Subcutaneous abdominal adipose tissue (tissue), 5 donors: ENCODE results near the gene COX6B1.

ENCODE experiments used
- H3K27ac ChIP-seq: one replicate; pipeline ENCODE4 v1.7.0; 2013; ENCODE audit warnings: low read depth, mild to moderate bottlenecking, inconsistent platforms, low read length, moderate library complexity
- H3K27me3 ChIP-seq, 5 donors: one replicate each; pipeline ENCODE4 v1.7.0; 2013; ENCODE audit warnings: low read length in 5 of 5, inconsistent platforms in 1 of 5; ENCODE audit not compliant: control insufficient read depth in 5 of 5, insufficient read depth in 4 of 5
- H3K36me3 ChIP-seq, 5 donors: one replicate each; pipeline ENCODE4 v1.7.0; 2013; ENCODE audit warnings: low read length in 5 of 5; ENCODE audit not compliant: control insufficient read depth in 5 of 5, insufficient read depth in 5 of 5
- H3K4me1 ChIP-seq, 5 donors: one replicate each; pipeline ENCODE4 v1.7.0; 2013; ENCODE audit warnings: low read length in 5 of 5, mild to moderate bottlenecking in 3 of 5, moderate library complexity in 1 of 5; ENCODE audit not compliant: control insufficient read depth in 5 of 5, insufficient read depth in 5 of 5
- H3K4me3 ChIP-seq, 5 donors: one replicate each; pipeline ENCODE4 v1.7.0; 2013; ENCODE audit warnings: low read length in 5 of 5, low read depth in 1 of 5
- H3K9ac ChIP-seq, 5 donors: one replicate each; pipeline ENCODE4 v1.7.0; 2013; ENCODE audit warnings: low read length in 5 of 5, mild to moderate bottlenecking in 4 of 5, moderate library complexity in 3 of 5
- H3K9me3 ChIP-seq, 5 donors: one replicate each; pipeline ENCODE4 v1.7.0; 2013; ENCODE audit warnings: low read length in 5 of 5; ENCODE audit not compliant: control insufficient read depth in 5 of 5
- donor health status: healthy.
- donor health status: healthy.
- donor health status: healthy.
- donor health status: healthy.
- donor health status: healthy.

The COX6B1 gene

DNA sequence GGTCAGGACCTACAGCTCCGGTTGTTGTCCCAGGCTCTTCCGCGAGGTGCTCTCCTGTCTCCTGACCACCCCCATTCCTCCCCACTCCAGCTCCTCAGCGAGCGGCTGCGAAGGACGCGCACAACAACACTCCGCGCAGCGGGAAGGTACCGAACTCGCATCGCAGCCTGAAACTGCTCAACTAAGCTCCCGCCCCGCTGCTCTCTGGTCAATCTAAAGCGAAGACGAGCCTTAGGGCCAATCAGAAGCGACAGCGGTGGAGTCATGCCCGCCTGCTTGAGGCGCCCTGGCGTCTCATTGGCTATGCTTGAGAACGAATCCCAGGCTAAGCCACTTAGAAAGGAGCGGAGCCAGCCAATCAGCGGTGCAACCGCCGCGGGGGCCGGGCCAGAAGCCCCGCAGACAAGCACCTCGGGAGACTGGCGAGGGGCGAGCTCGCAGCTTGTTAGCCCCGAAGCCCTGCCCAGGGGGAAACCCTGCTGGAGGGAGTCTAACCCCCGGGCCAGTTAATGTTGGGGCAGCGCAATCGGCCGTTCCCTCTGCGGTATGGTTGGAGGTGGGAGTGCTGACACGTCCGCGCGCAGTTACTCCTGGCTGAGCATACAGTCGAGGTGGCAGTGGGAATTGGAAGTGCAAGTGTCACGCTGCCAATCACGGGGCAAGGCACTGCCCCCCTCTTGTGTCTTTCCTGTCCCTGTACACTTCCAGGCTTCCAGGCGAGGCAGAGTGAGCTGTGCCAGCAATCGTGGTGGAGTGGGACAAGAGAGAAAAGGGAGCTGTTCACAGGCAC lies 54.3 kb downstream of the COX6B1 start:
- H3K27ac ChIP-seq, result no peak overlapping the region
- H3K9ac ChIP-seq, result peak overlapping the region; percentile 35 to 82 (median 74)
- no peaks in the 10 kb centered on the region for H3K9me3 ChIP-seq
- H3K4me3 ChIP-seq, result peak overlapping the region; percentile 72 to 97 (median 85)
- H3K27me3 ChIP-seq, result peaks cover 0 to 5% (median 4%) of the 10 kb centered on the region in 5 donors
- peaks cover 2 to 16% (median 10%) of the 10 kb centered on the region in 5 donors for H3K4me1 ChIP-seq
- no peaks in the 10 kb centered on the region for H3K36me3 ChIP-seq

GRCh38 chr19:35703343-35703742 lies 55.2 kb downstream of the COX6B1 start:
- Histone ChIP-seq H3K9ac (no peak overlapping the region), H3K4me3 (no peak overlapping the region), H3K27me3 (peaks cover 0 to 8% (median 4%) of the 10 kb centered on the region in 5 donors), H3K9me3 (no peaks in the 10 kb centered on the region), H3K27ac (no peak overlapping the region), H3K36me3 (no peaks in the 10 kb centered on the region), H3K4me1 (peaks cover 2 to 16% (median 10%) of the 10 kb centered on the region in 5 donors)

DNA sequence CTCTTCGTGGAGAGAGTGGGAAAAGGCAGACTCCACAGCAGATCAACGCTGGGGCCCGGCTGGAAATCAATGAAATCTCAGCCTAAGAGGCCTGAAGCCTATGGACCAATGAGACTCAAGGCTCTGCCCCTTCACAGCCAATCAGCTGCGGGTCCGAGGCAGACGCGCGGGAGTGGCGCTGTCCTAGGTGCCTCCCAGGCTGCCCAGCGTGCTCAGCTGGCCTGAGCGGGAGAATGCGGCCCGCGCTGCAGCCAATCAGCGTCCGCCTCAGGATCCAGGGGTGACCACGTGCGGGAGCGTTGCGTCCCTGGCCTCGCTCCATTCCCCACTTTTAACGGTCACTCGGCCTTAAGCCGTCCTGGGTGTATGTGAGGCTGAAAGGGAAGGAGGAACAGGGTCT lies 56.1 kb downstream of the COX6B1 start, which contains the start of gene ZBTB32:
ZBTB32 (plus strand) TSS at position 341 of the 400 bp plus-strand sequence. CDS start 10,069 bp downstream, outside the sequence.
- Histone ChIP-seq H3K27me3 (peaks cover 0 to 9% (median 4%) of the 10 kb centered on the region in 5 donors), H3K9me3 (no peaks in the 10 kb centered on the region), H3K4me1 (peaks cover 2 to 16% (median 10%) of the 10 kb centered on the region in 5 donors), H3K4me3 (no peak within 1 kb of the TSS), H3K27ac (no peak within 1 kb of the TSS), H3K36me3 (no peaks in the 10 kb centered on the region), H3K9ac (no peak within 1 kb of the TSS)
